Measurements from ENCODE around the gene ACTR2.

ACTR2 gene

GRCh38 chr2:65213035-65213434 is 14.6 kb upstream of the ACTR2 start:
- Histone ChIP-seq H3K4me3 (ENCODE audit: low read depth, low read length) (no peak overlapping the region), H3K27ac (ENCODE audit: extremely low read depth, low read depth, low read length) (no peak overlapping the region), H3K9me3 (ENCODE audit: control insufficient read depth, insufficient read depth, low read depth, low read length) (no peaks in the 10 kb centered on the region), H3K36me3 (ENCODE audit: control insufficient read depth in 2 of 2, insufficient read depth in 1 of 2, low read length in 2 of 2) (no peaks in the 10 kb centered on the region), H3K4me1 (ENCODE audit: control insufficient read depth, insufficient read depth, low read length) (peaks cover 4% of the 10 kb centered on the region; the same call in 1 of the 2 replicates)
- TF ChIP-seq ZXDB (tag by site-specific recombination; IDR thresholded peaks at IDR 0.05) (no peak), ZNF2 (tag by site-specific recombination; IDR thresholded peaks at IDR 0.05) (no peak), ZNF626 (tag by site-specific recombination; IDR thresholded peaks at IDR 0.05) (no peak)
- ChIA-PET POLR2A (interaction anchor here (0.5 to 2.1 kb wide), 2 partner anchors 14 to 187 kb away, joined by 3 to 15 read pairs; partner anchors contain the start of gene ACTR2), CTCF (interaction anchor here (0.5 kb wide), 1 partner anchor 12 kb away, joined by 3 read pairs; no protein-coding TSS in a partner anchor)

GRCh38 chr2:65214361-65214760 is 13.3 kb upstream of the ACTR2 start:
- Histone ChIP-seq H3K36me3 (ENCODE audit: control insufficient read depth in 2 of 2, insufficient read depth in 1 of 2, low read length in 2 of 2) (no peaks in the 10 kb centered on the region), H3K9me3 (ENCODE audit: control insufficient read depth, insufficient read depth, low read depth, low read length) (no peaks in the 10 kb centered on the region), H3K4me3 (ENCODE audit: low read depth, low read length) (no peak overlapping the region), H3K4me1 (ENCODE audit: control insufficient read depth, insufficient read depth, low read length) (peaks cover 4% of the 10 kb centered on the region; the same call in 1 of the 2 replicates), H3K27ac (ENCODE audit: extremely low read depth, low read depth, low read length) (no peak overlapping the region)
- CTCF ChIA-PET: no interaction called here
- TF ChIP-seq ZBTB6 (tag by site-specific recombination; IDR thresholded peaks at IDR 0.05): no peak
- 0 out of 2 replicates have a peak, but pooled peaks have one; percentile 41 for TF ChIP-seq ZNF596 (tag by site-specific recombination; IDR thresholded peaks at IDR 0.05)
- TF ChIP-seq HIC1 (tag by site-specific recombination; IDR thresholded peaks at IDR 0.05): no peak
- POLR2A ChIA-PET: interaction anchor here (0.7 kb wide), 1 partner anchor 413 kb away, joined by 3 read pairs; no protein-coding TSS in a partner anchor

GRCh38 chr2:65214843-65215242 is 12.8 kb upstream of the ACTR2 start:
- TF ChIP-seq ZNF701 (tag by site-specific recombination; IDR thresholded peaks at IDR 0.05): no peak
- TF ChIP-seq KLF9 (tag by site-specific recombination; IDR thresholded peaks at IDR 0.05; ENCODE audit: low read depth): no peak
- TF ChIP-seq ZNF214 (tag by site-specific recombination; IDR thresholded peaks at IDR 0.05; ENCODE audit: borderline replicate concordance): no peak
- TF ChIP-seq ZNF48 (tag by site-specific recombination; IDR thresholded peaks at IDR 0.05): no peak
- no peak for TF ChIP-seq ZNF549 (tag by site-specific recombination; IDR thresholded peaks at IDR 0.05)
- no peak for TF ChIP-seq SALL2 (tag by site-specific recombination; IDR thresholded peaks at IDR 0.05; ENCODE audit: borderline replicate concordance)
- TF ChIP-seq PRDM1 (tag by site-specific recombination; IDR thresholded peaks at IDR 0.05): no peak
- TF ChIP-seq PRDM10 (tag by site-specific recombination; IDR thresholded peaks at IDR 0.05): no peak
- no peak for TF ChIP-seq KLF16 (tag by site-specific recombination; IDR thresholded peaks at IDR 0.05)
- no peak for TF ChIP-seq ZNF16 (tag by site-specific recombination; IDR thresholded peaks at IDR 0.05; ENCODE audit: low read depth)
- TF ChIP-seq ZNF837 (tag by site-specific recombination; IDR thresholded peaks at IDR 0.05): no peak
- TF ChIP-seq OVOL3 (tag by site-specific recombination; IDR thresholded peaks at IDR 0.05): no peak
- Histone ChIP-seq H3K36me3 (ENCODE audit: control insufficient read depth in 2 of 2, insufficient read depth in 1 of 2, low read length in 2 of 2) (no peaks in the 10 kb centered on the region), H3K4me1 (ENCODE audit: control insufficient read depth, insufficient read depth, low read length) (peaks cover 4% of the 10 kb centered on the region; the same call in 1 of the 2 replicates), H3K4me3 (ENCODE audit: low read depth, low read length) (no peak overlapping the region), H3K27ac (ENCODE audit: extremely low read depth, low read depth, low read length) (no peak overlapping the region), H3K9me3 (ENCODE audit: control insufficient read depth, insufficient read depth, low read depth, low read length) (no peaks in the 10 kb centered on the region)
- ChIA-PET CTCF (no interaction called here), POLR2A (interaction anchor here (0.7 kb wide), 1 partner anchor 413 kb away, joined by 3 read pairs; no protein-coding TSS in a partner anchor)
